Endometrial microvascular endothelial cells (primary cell): ENCODE results near the gene CAMTA1. TPM values are rescaled to one million over a fixed set of nuclear protein-coding genes. Genes with fewer than 3 reads are reported as not detected.
"Not testable (repeated sequence)": the region's sequence is repeated elsewhere in the genome, so short reads cannot be mapped to it uniquely, and the experiment has no call there.

Experiments used
- in situ Hi-C: cut with HindIII; loops from 2 replicates; pipeline ENCODE4 v1.10.0; 2017; ENCODE audit warnings: low sequenced_read_pairs, low pct_unique_long_range_greater_than_20kb; ENCODE audit errors: inconsistent ontology term
- total RNA-seq: library from RNA; depleted of rRNA; stranded (reverse); fragments of >200 nt; gene quantifications from one replicate; pipeline ENCODE4 v1.2.3, GENCODE V29; 2015; ENCODE audit errors: inconsistent ontology term

The CAMTA1 gene
- total RNA-seq, 1 donor from 2014 or later: 89.0 TPM

DNA sequence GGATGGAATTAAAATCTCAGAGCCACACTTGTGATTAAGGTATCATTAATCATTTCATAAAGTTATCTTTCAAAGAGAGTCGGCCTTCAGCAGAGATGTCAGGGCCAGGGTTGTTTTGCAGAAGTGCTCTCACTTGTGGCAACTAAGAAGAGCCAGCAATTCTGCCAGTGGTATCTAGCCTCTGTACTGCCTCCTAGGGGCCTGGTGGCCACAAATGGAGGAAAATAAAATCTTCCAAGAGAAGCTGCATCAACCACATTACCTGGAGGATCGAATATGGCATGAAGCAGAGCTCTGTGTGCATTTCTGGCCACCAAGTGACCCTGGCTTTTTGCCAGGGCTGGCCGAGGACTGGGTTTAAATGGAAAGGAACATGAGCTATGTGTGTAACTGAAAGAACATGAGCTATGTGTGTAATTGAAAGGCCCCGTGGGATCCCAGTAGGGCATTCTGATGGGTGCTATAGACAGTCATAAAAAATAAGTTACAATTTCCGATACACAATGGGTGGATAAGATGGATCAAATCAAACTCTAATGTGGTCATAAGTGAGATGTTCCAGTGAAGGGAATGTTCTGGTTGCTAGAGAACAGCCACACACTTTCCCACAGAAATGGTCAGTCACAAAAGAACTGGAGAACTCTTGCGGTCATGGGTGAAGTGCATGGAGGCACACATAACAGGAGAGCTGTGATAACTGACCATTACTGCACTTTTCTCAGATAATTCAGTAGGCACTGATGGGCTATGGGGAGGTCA lies 335.8 kb downstream of the CAMTA1 start:
- in situ Hi-C loops: no loop called here

DNA sequence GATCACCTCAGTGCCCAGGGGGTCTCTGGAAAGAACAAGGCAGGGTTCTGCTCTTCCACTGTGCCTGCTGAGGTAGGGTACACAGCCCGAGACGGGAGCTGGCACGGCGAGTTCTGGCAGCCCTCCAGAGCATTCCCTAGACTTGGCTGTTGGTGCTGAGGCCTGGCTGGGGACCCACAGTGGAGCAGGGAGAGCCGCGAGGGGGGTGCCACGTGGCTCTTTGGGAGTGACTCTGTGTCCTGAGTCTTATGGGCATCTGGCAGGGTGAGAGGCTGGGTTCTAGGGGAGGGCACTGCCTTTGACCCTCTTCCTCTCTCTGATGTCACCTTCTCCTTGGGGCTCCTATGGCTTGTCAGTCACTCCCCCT lies 336.4 kb downstream of the CAMTA1 start:
- in situ Hi-C loops: no loop called here

DNA sequence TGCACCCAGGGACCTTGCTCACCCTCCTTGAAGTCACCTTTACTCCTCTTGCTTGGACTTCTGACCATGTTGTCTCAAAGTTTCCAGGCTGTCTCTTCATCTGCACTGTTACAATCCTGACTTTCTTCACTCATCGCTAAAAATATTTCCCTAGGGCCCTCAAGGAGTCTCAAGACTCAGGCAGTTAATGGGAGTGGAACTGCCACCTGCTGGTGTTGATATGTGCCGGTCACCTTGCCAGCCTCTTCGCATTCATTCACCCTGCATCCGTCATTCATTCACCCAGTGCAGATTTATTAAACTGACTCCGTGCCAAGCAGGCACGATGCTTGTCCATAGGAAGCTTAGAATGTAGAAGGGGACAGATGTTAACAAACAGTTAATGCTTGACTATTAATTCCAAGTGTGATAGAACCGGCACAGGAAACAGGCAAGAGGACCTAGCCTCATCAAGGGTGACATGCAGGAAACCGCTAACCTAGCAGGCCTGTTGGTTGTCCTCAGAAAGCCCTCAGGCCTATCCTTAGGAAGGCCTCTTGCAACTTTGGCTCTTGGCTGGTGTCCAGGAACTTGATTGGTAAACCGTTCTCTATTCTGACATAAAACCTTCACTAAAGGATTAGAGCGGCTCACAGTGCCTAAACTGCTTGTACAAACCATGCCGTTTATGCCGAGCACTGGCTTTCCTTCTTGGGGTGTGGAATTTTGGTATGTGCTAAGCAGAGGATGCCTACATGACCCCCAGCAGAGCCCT lies 342.2 kb downstream of the CAMTA1 start:
- in situ Hi-C loops: no loop called here

DNA sequence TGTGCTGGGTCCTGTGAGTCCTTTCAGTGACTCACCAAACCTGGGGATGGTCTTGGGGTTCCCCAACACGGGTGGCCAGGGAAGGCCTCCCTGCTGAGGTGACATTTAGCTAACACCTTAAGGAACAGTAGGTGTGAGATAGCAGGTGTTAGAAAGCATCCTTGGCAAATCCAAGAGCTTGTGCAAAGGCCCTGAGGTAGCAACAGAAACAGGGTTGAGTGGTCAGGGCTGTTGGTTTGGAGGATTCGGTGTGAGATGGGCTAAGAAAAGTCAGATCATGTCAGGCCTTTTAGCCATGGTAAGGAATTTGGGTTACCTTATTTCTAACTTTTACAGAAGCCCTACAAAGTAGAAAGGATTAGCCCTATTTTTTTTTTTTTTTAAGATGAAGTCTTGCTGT lies 343.0 kb downstream of the CAMTA1 start:
- in situ Hi-C loops: no loop called here

DNA sequence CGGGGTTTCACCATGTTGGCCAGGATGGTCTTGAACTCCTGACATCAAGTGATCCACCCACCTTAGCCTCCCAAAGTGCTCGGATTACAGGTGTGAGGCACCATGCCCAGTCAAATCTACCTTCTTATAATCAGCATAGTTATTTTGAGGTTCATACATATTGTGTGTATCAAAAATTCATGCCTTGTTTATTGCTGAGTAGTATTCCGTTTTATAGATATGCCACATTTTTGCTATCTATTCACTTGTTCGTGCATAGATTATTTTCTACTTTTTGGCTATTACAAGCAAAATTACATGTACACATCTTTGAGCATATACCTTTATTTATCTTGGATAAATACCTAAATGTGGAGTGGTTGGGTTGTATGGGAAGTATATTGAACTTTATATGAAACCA lies 344.9 kb downstream of the CAMTA1 start:
- in situ Hi-C loops: no loop called here

DNA sequence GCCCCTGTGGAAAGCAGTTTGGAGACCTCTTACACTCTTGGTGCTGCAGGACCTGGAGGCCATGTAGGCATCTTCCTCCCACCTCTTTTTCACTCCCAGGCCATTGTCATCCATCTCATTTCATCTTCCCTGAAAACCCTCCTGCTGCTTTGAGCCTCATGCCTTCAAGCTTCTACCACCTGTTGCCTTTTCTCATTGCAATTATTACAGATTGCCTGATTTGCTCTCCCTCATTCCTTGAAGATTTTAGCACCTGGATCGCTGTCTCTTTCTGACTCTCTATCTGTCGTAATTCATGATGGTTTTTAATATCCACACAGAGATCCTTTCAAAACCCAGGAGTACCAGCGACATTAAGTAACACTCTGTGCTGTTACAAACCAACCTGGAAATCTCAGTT lies 350.2 kb downstream of the CAMTA1 start:
- in situ Hi-C loops: no loop called here

DNA sequence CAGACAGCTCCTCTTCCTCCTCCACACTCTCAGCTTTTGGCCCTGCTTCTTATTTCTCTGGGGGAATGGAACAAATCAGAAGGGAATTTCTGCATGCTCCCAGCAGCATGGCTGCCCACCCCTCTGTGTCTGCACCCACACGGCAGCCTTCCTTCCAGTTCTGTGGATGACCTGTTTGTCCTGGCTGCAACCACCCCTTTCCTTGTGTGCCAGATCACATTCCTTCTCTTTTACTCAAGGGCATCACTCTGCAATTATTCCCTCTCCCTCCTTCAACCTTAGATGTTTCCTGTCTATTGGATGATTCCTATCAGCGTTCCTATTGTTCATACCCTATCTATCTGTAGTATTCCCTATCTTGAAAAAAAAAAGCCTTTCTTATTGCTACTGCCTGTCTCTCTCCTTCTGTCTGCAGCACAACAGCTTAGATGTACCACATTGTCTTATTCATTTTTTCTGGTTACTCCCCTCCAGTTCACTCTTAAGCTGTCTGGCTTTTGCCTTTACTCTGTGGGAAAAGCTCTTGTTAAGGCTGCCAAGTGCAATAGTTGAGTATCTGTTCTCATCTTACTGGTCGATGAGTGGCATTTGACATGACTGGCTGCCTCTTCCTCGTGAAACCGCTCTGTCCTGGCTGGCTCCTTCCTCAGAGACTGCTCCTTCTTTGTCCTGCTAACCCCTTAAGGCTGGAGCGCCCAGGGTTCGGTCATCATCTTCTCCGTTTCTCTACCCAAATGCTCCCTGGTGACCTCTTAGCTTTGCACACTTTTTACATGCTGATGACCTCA lies 351.1 kb downstream of the CAMTA1 start:
- in situ Hi-C loops: no loop called here

DNA sequence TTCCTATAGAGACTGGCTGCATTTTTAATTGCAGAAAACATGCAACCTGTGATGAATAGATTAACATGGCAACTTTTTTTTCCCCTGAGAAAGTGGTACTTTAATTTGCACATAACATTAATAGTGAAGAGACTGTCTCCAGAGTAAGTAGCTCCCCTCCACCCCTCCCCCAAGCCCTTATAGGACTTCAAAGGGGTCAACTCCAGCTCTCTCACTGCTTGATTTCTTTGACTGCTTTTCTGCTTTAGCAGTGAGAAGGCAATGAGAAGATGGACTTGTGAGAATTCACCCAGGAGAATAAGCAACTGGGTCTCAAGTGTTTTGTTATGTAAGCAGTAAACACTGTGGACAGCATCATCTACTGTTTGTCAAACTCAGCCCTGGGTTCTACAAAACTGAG lies 355.0 kb downstream of the CAMTA1 start:
- in situ Hi-C loops: no loop called here

DNA sequence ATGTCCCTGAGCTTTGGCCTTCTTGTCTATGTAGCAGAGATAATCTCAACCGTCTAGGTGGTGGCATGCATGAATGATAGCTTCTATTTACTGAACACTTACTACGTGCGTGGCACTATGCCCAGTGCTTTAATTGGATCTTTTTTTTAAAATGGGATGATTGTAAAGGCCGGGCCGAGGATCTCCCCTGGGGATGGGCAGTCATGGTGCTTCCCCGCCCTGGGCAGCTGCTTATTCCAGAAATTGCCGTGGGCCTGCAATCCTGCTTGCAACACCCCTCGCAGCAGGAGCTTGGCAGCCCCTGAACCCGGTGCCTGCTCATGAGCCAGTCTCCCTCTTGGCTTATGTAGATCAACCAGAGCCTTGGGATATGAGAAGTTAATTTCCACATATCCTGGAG lies 360.7 kb downstream of the CAMTA1 start:
- in situ Hi-C loops: no loop called here

DNA sequence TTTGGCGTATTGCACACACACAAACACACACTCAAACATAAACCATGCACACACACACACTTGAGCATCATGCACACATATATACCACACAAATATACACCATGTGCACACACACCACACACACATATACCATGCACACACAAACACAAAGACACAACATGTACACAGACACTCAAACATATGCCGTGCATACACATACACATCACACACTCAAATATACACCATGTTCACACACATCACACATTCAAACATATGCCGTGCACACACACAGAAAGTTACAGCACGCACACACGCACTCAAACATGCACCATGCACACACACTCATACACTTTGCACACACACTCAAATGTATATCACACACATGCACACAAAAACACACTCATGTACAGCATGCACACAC lies 361.5 kb downstream of the CAMTA1 start:
- in situ Hi-C loops: no loop called here

DNA sequence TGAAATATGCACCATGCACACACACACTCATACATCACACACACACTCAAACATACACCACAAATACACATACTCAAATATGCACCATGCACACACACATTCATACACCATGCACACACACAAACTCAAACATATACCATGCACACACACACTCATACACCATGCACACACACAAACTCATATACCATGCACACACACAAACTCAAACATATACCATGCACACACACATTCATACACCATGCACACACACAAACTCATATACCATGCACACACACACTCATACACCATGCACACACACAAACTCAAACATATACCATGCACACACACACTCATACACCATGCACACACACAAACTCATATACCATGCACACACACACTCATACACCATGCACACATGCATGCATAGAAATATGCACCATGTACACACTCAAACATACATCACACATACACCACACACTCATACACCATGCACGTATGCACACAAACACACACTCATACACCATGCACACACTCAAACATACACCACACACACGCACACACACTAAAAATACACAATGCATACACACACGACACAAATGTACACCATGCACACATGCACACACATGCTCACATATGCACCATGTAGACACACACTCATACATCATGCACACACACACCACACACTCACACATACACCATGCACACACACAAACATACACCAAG lies 362.5 kb downstream of the CAMTA1 start:
- in situ Hi-C loops: not testable (repeated sequence)

DNA sequence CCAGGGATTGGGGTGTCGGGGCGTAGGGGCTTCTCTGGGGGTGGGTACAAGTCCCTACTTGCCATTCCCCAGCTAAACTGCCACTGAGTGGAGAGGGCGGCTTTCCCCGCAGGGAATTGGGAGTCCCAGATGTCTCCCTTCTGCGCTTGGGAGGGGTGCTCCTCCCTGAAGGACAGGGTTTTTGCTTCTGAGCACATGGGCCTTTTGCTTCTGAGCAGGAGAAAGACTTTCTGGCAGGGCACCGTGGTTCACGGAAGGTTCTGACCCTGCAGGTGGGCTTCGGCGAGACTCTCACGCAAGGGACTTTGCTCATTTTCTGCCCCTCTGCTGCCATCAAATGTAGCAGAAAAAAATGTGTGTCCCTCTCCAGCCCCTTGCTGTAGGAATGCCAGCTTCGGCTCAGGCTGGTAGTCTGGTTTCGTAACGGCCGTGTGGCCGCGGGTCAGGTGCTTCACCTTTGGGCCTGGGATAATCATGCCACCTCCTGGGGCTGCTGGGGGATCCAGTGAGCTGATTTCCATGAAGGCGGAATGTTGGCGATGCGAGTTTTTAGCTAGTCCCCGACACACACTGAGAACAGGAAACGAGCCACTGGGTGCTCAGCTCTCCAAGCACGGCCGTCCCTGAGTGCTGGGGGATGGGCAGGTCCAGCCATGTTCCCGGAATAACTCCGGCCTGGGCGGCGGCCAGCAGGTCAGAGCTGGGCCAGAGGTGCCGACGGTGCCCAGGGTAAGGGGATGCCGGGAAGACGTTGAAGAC lies 364.0 kb downstream of the CAMTA1 start:
- in situ Hi-C loops: no loop called here

DNA sequence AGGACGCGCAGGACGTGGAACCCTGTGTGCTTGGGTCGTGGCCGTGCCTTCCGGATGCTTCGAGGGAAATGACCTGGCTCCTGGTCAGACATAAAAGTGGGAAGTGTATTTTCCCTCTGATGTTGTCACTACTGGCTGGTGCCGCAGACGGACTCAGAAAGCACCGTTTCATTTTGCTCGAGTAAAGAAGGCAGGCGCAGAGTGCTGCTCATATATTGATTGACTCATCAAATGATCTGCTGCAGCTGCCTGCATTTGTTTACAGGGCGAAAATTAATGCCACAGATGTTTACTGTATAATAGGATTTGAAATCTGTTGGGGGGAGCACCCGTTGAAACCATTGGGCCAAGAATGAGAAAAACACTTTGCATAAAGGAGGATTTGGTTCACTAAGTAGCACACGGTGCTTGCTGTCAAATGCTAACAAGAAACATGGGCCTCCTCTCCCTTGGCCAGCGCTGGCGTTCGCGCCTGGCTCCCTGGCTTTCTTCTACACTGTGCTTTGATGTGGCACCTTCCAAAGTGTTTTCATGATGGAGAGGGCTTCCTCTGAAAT lies 365.5 kb downstream of the CAMTA1 start:
- in situ Hi-C loops: no loop called here

DNA sequence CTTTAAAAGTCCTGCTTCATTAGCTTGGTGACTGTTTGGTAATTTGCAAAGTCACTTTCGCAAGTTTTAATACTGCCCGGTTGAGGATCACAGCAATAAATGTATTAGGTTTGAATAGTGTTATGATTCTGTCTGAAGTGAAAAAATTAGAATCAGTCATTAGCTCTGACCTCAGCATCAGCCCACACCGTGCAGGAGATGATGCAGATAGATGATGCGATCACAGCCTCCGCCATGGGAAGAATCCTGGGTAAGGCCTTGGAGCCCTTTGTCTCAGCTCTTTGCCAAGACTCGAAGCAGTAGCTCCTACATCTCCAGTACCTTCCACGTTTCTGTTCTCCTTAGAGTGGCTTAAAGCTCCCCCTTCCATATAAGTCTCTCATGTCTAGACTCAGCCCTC lies 366.7 kb downstream of the CAMTA1 start:
- in situ Hi-C loops: no loop called here

DNA sequence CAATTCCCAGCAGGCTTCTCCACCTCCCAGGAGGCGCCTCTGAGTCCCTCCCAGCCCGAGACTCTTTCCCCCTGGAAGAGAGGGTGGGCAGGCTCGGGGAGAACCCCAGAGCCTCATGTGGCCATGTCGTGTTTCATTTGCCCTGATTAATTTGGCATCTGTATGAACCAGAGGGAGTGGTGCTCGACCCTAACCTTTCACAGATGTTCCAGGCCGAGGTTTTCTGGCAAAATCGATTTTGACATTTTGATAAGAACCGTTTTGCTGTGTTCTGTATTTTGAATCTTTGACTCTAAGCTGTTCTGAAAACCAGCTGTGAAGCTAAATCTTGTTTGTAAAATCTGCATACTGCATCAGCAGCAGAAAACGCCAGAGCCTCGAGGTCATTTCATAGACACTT lies 367.4 kb downstream of the CAMTA1 start:
- in situ Hi-C loops: no loop called here

DNA sequence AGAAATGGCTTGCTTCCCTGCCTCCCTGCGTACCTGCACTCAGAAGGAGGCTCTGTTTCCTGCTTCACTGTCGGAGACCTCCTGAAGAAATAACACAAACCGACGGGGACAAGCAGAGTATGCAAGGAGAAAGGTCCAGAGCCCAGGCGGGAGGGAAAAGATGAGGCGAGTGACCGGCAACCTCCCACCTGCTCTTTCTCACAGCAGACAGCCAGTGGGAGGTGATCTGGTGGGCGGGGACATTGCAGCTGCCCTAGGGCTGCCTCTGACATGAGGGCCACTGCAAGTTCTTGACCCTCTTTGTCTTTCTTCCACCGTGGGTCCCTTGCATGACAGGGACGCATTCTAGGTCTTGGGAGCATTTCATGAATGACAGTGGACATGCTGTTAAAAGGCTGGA lies 368.2 kb downstream of the CAMTA1 start:
- in situ Hi-C loops: no loop called here

DNA sequence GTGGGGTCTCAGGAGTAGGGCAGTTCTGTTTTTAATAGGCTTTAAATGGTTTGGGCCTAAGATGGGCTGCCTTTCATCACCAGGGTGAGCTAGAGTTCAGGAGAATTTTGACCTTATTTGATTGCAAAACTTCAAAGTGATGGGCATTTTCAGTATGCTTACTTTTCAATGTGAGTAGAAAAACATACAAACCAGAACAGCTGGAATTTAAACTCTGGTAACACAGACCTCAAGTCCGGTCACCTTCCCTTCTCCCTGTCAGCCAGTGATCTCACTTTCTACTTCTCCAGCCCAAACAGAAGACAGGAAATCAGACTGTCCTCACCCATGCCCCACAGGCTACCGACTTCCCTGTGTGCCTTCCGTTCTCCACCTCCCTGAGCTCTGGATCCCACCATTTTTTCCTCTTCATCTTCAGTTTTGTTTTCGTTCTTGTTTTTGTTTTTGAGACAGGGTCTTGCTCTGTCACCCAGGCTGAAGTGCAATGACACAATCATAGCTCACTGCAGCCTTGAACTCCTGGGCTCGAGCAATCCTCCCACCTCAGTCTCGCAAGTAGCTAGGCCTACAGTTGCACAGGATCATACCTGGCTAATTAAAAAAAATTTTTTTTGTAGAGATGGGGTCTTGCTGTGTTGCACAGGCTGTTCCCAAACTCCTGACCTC lies 374.0 kb downstream of the CAMTA1 start:
- in situ Hi-C loops: no loop called here

DNA sequence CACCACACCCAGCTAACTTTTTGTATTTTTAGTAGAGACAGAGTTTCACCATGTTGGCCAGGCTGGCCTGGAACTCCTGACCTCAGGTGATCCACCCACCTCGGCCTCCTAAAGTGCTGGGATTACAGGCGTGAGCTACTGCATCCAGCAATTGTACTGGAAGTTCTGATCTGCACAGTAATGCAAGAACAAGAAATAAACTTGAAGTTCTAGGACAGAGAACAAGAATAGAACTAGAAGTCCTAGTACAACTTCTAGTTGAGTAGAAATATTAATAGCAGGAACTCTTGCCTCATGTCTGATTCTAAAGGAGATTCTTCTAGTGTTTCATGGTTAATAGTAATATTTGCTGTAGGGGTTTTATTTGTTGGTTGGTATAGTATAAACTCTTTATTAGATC lies 383.3 kb downstream of the CAMTA1 start:
- in situ Hi-C loops: not testable (repeated sequence)
